ENCODE results near the gene MYOM3. TPM values are rescaled to one million over a fixed set of nuclear protein-coding genes. Genes with fewer than 3 reads are reported as not detected.

Gene MYOM3
- total and polyA plus RNA-seq, 4 donors = 0.09 to 0.55 (median 0.11) TPM

- peak; percentile 67 for TF ChIP-seq CTCF (IDR thresholded peaks at IDR 0.05; ENCODE audit: control extremely low read depth, extremely low read depth)
- Histone ChIP-seq H3K4me1 (ENCODE audit: control insufficient read depth in 5 of 5, insufficient read depth in 5 of 5, low read length in 5 of 5) (peaks cover 0 to 3% (median 0%) of the 10 kb centered on the region in 5 donors), H3K27ac (ENCODE audit: low read depth in 1 of 2, low read length in 1 of 2) (no peak overlapping the region), H3K27me3 (ENCODE audit: control insufficient read depth in 3 of 3, insufficient read depth in 3 of 3, low read length in 2 of 3) (peaks cover 0 to 16% (median 13%) of the 10 kb centered on the region in 3 donors), H3K36me3 (ENCODE audit: control insufficient read depth in 4 of 4, insufficient read depth in 4 of 4, low read length in 4 of 4) (no peaks in the 10 kb centered on the region), H3K4me3 (no peak overlapping the region), H3K9ac (ENCODE audit: insufficient read depth in 1 of 2, low read length in 2 of 2) (peak overlapping the region in 1 of 2 donors; percentile 24), H3K9me3 (ENCODE audit: control insufficient read depth in 4 of 4, insufficient read depth in 3 of 4, low read length in 3 of 4) (no peaks in the 10 kb centered on the region)
- peak; percentile 87 for ATAC-seq (ENCODE audit: insufficient read depth, low FRiP score)
- DNase-seq = peak; percentile 79 to 90 (median 86)
- 13 to 16% methylated on average over 35 to 36 of the region's 36 CpGs for WGBS, 2 donors
Measured at GRCh38 chr1:24150234-24151174, 38.6 kb upstream of the MYOM3 start.

GRCh38 chr1:24149866-24150233 lies 37.9 kb upstream of the MYOM3 start:
- ATAC-seq (ENCODE audit: insufficient read depth, low FRiP score) = no peak
- Histone ChIP-seq H3K27ac (ENCODE audit: low read depth in 1 of 2, low read length in 1 of 2) (no peak overlapping the region), H3K9me3 (ENCODE audit: control insufficient read depth in 4 of 4, insufficient read depth in 3 of 4, low read length in 3 of 4) (no peaks in the 10 kb centered on the region), H3K9ac (ENCODE audit: insufficient read depth in 1 of 2, low read length in 2 of 2) (no peak overlapping the region), H3K36me3 (ENCODE audit: control insufficient read depth in 4 of 4, insufficient read depth in 4 of 4, low read length in 4 of 4) (no peaks in the 10 kb centered on the region), H3K4me1 (ENCODE audit: control insufficient read depth in 5 of 5, insufficient read depth in 5 of 5, low read length in 5 of 5) (peaks cover 0 to 3% (median 0%) of the 10 kb centered on the region in 5 donors), H3K27me3 (ENCODE audit: control insufficient read depth in 3 of 3, insufficient read depth in 3 of 3, low read length in 2 of 3) (peaks cover 0 to 16% (median 13%) of the 10 kb centered on the region in 3 donors), H3K4me3 (no peak overlapping the region)
- TF ChIP-seq CTCF (IDR thresholded peaks at IDR 0.05; ENCODE audit: control extremely low read depth, extremely low read depth) = no peak
- DNase-seq = no peak
- WGBS, 2 donors = 49 to 68% methylated on average over 5 of the region's 5 CpGs

GRCh38 chr1:24147816-24148215 lies 35.9 kb upstream of the MYOM3 start:
- Histone ChIP-seq H3K9ac (ENCODE audit: insufficient read depth in 1 of 2, low read length in 2 of 2) (no peak overlapping the region), H3K27ac (ENCODE audit: low read depth in 1 of 2, low read length in 1 of 2) (no peak overlapping the region), H3K9me3 (ENCODE audit: control insufficient read depth in 4 of 4, insufficient read depth in 3 of 4, low read length in 3 of 4) (no peaks in the 10 kb centered on the region), H3K27me3 (ENCODE audit: control insufficient read depth in 3 of 3, insufficient read depth in 3 of 3, low read length in 2 of 3) (peaks cover 0 to 16% (median 13%) of the 10 kb centered on the region in 3 donors), H3K4me1 (ENCODE audit: control insufficient read depth in 5 of 5, insufficient read depth in 5 of 5, low read length in 5 of 5) (peaks cover 0 to 11% (median 0%) of the 10 kb centered on the region in 5 donors), H3K4me3 (no peak overlapping the region), H3K36me3 (ENCODE audit: control insufficient read depth in 4 of 4, insufficient read depth in 4 of 4, low read length in 4 of 4) (no peaks in the 10 kb centered on the region)
- WGBS, 2 donors = 71 to 73% methylated on average over 6 of the region's 6 CpGs
- ATAC-seq (ENCODE audit: insufficient read depth, low FRiP score) (no peak), DNase-seq (no peak)
- no peak for TF ChIP-seq CTCF (IDR thresholded peaks at IDR 0.05; ENCODE audit: control extremely low read depth, extremely low read depth)
